ENCODE results near the gene TOB2.

DNA sequence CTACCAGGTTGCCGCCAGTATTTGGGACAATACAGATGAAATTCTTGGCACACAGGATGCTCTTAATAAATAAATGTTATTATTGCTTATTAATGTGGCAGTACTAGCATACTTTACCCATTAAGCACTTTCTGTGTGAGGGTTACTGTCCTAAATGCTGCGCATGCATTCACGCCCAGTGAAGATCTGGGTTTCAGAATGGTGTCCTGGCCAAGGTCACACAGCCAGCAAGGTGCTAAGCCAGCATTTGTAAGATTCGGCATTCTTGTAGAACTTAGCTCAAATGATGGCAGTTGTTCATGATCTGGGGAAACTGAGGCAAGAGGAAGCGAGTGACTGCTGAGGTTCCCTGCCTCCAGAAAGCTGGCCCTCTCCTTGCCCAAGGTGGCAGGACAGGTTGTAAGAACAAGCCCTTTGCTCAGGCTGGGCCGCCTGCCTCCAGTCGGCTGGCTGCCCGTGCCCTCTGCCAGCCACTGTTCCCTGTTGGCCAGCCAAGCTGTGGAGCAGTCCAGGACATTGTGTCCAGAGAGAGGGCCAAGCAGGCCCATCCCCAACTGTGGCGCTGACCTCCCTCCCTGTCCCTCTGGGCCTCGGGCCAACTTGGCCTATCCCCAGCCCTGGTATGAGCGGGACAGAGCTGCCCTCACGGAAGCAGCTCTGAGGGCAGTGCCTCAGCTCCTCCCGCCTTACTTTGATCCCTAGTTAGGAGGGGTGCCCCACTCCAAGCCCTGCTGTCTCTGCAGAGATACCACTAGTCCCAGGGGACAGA, 28.8 kb downstream of the TOB2 start:
- no peak for TF ChIP-seq EZH2 (IDR thresholded peaks at IDR 0.05; ENCODE audit: borderline replicate concordance, low read length)
- TF ChIP-seq, protein P1, sequence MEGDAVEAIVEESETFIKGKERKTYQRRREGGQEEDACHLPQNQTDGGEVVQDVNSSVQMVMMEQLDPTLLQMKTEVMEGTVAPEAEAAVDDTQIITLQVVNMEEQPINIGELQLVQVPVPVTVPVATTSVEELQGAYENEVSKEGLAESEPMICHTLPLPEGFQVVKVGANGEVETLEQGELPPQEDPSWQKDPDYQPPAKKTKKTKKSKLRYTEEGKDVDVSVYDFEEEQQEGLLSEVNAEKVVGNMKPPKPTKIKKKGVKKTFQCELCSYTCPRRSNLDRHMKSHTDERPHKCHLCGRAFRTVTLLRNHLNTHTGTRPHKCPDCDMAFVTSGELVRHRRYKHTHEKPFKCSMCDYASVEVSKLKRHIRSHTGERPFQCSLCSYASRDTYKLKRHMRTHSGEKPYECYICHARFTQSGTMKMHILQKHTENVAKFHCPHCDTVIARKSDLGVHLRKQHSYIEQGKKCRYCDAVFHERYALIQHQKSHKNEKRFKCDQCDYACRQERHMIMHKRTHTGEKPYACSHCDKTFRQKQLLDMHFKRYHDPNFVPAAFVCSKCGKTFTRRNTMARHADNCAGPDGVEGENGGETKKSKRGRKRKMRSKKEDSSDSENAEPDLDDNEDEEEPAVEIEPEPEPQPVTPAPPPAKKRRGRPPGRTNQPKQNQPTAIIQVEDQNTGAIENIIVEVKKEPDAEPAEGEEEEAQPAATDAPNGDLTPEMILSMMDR (conservative IDR thresholded peaks at IDR 0.05 in 1 of 2, IDR thresholded peaks at IDR 0.05 in 1 of 2; ENCODE audit: extremely low read depth in 1 of 2, insufficient read depth in 1 of 2, low read depth in 1 of 2, low read length in 2 of 2), result no peak

Data from mammary epithelial cell (primary cell).